Fibroblast of the conjunctiva (primary cell): ENCODE data around the gene LHX4.
A peak's percentile ranks its signal among the peaks of the same experiment; 100 is the strongest.

ENCODE experiments used
- DNase-seq: peaks from one replicate; pipeline ENCODE4 v3.0.0-alpha.2; 2010; ENCODE audit warnings: low read depth

The LHX4 gene

GRCh38 chr1:180271272-180272255 lies 41.5 kb downstream of the LHX4 start:
- DNase-seq, result peak; percentile 21

- DNase-seq, result no peak
Observed at GRCh38 chr1:180272395-180272794, 42.3 kb downstream of the LHX4 start.

GRCh38 chr1:180273066-180273465 lies 43.0 kb downstream of the LHX4 start:
- DNase-seq, result no peak

GRCh38 chr1:180274221-180274620 lies 44.2 kb downstream of the LHX4 start:
- no peak for DNase-seq

DNA sequence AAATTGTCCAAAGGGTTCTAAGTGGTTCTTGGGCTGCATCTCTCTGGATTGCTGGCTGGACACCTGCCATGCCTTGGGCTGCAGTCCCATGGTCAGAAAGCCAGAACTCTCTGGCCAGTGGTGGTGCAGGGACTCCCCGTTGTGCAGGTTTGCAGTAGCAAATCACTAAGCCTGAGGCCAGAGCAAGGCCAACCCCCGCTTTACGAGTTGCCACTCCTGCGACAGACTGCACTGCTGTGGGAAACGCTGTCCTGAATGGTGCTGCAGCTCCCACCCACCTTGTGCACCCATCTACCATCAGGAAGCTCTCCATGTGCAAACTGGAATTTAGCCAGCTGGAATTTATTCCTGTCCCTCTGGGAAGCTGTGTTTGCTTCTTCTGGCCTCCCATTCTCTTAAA lies 45.7 kb downstream of the LHX4 start:
- no peak for DNase-seq

- DNase-seq, result no peak
Observed at GRCh38 chr1:180277476-180278193, 47.6 kb downstream of the LHX4 start.

DNA sequence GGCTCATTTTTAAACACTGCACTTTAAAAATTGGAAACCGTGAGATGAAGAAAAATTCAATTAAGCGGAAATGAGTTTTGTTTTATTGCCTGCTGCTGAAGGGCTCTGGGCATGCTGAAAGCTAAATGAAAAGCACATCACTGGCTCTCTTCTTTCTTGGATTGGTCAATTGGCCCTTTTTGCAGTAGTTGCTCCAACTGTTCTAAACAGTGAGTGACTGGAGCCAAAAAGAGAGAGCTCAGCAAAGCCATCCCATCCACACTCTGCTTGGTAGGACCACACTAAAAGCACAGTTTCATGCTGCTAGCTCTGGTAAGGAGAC lies 48.1 kb downstream of the LHX4 start:
- no peak for DNase-seq

DNA sequence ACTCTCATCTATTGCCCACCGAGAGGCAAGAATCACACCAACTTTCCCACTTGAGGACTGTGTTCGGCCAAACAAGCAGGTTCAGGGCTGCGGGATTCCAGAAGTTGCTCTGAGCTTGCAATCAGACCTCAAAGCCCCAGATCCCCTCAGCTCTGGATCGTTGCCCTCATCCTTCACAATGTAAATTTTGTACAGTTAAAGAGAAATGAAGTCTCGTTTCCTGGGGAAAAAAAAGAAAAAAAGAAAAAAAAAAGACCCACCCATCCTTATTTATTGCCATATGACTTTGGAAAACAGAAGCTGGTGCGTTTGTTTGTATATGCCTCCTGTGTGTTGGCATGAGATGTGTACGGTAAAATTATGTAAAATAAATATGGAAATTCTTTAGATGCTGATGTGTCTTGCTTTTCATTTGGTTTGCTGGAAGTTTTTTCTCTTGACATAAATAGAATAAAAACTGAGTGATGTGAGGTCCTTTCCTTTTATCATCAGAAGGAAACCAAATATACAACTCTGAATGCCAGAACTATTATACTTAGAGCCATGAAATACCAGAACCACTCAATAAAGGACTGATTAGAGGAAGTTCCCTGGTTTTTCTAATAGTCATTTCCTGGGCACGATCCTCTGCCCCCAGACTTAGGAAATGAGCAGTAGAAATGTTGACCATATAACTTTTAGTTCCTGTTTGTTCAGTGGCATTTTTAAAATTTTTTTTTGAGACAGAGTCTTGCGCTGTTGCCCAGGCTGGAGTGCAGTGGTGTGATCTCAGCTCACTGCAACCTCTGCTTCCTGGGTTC lies 48.7 kb downstream of the LHX4 start:
- DNase-seq, result no peak

- DNase-seq, result no peak
Observed at GRCh38 chr1:180279651-180280050, 49.6 kb downstream of the LHX4 start.

DNA sequence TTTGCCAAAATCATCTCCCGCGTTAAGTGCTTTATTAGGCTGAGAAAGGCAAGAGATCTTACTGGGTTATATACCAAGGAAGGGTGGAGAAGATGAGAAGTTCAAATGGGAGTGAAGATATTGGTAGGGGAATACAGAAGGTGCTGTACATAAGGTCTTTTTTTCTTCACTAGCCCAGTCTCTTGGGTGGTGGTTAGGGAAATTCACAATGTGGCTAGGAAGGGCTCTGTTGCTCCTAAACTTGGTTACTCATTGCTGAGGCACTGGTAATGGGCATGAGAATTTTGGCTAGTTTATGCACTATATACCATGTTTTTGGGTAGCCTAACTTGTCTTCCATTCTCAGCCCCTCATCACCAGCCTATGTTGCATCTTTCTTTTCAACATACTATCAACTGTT lies 50.6 kb downstream of the LHX4 start:
- no peak for DNase-seq

- DNase-seq, result no peak
Observed at GRCh38 chr1:180281490-180281889, 51.4 kb downstream of the LHX4 start.

- DNase-seq, result no peak
Observed at GRCh38 chr1:180282401-180283044, 52.5 kb downstream of the LHX4 start.

GRCh38 chr1:180283098-180283497 lies 53.0 kb downstream of the LHX4 start:
- no peak for DNase-seq

DNA sequence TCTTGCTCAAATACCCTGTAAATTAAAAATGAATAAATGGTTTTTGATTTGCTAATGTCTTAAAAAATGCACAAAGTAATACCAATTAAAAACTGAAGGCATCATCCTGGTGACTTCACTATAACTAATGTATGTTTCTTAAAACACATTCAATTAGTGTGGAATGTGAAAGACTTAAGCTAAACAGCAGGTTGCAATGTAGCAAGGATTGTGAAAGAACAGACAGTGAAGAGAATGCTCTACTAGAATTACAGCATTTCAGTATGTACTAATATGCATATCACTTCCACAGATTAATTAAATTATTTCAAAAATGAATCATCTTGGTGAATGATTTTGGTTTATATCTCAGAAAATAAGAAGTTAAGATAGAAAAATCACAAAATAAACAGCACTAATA lies 56.4 kb downstream of the LHX4 start:
- no peak for DNase-seq

DNA sequence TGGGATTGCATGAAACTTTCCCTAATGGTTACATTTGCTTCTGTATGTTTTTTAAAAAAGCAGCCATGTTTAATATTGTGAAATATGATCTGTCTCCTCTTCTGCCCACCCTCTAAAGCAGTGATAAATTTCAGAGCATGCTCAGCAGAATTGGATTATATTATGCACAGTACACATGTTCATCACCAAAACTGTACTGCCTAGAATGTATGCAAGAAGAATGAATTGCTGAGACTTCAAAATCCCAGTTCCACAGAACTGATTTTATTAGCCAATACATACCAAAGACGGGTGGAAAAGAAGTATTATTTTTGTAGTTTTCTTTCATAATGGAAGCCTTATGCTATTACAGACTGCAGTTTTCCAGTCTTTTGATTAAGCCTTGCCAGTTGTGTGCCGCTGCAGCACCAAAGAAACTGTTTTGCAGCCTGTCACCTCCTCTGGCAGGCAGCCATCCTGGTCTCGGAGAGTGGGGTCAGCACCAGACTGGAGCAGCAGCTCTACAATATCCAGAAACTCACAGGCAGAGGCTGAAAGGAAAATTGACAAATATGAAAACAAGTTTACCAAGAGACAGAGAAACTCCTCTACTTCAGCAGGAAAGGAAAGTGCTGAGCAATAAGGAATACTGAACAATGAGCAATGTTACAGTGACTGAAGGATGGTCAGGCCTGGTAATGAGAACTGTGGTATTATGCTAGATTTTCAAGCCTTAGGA lies 58.1 kb downstream of the LHX4 start:
- no peak for DNase-seq

GRCh38 chr1:180288940-180289339 lies 58.9 kb downstream of the LHX4 start:
- no peak for DNase-seq

DNA sequence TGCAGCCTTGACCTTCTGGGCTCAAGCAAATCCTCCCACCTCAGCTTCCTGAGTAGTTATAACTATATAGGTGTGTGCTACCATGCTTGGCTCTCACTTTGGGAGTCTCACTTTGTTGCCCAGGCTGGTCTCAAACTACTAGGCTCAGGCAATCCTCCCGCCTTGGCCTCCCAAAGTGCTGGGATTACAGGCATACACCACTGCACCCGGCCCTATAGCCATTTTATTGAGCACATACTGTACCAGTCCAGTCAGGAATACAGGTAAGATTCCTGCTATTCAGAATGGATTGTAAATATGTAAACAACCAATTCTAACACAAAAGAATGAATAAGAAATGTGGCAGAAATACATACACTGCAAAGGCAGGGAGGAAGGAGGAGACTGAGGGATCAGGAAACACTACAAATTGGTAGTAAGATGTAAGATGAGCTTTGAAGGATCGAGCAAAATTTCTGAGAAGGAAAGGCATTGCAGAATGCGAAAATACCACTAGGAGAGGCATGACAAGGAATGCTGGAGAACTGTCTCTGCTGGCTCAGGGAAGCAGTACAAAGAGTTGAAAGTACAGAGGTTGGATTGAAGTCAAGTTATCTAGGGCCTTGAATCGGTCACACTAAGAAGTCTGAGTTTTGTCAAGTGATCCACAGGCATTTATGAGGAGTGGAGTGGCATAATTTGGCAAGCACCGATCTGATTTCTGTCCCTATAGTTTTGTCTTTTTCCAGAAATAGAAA lies 60.4 kb downstream of the LHX4 start:
- DNase-seq, result no peak

DNA sequence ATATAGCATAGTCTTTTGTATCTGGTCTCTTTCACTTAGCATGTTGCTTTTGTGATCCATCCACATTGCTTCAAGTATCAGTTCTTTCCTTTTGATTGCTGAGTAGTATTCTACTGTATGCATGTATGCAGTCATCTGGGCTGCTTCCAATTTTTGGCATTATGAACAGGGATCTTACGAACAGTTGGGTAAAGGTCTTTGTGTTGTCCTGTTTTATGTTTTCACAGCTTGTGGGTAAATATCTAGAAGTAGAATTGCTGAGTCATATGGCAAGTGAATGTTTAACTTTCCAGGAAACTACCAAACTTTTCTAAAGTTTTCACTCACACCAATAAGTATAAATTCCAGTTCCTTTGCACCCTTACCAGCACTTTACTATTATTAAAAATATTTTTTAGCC lies 60.9 kb downstream of the LHX4 start:
- DNase-seq, result no peak

DNA sequence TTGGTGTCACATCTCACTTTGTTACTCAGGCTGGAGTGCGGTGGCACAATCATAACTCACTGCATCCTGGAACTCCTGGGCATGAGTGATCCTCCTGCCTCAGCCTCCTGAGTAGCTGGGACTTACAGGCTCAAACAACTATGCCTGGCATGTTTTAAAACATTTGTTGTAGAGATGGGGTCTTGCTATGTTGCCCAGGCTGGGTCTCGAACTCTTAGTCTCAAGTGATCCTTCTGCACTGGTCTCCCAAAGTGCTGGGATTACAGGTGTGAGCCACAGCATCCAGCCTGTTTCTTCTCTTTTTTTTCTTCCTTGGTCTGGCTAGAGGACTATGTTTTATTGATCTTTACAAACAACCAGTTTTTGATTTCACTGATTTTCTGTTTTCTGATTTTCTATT lies 64.6 kb downstream of the LHX4 start:
- DNase-seq, result no peak

GRCh38 chr1:180295999-180296398 lies 65.9 kb downstream of the LHX4 start:
- DNase-seq, result no peak
